ENCODE data around the gene MEIOB. TPM values are rescaled to one million over a fixed set of nuclear protein-coding genes. Genes with fewer than 3 reads are reported as not detected.

Gene MEIOB
- total RNA-seq, 1 experiment from 2014 or later, result 1.4 TPM

GRCh38 chr16:1890708-1891050 lies 18.7 kb upstream of the MEIOB start:
- 0 out of 2 replicates have a peak, but pooled peaks cover 5% of the 10 kb centered on the region for H3K4me1 Mint-ChIP-seq
- ChIA-PET CTCF (interaction anchor here (1.0 to 1.1 kb wide), 3 partner anchors 33 to 113 kb away, joined by 3 to 4 read pairs (median 3); no protein-coding TSS in a partner anchor), POLR2A (no interaction called here)
- no peaks in the 10 kb centered on the region for H3K36me3 Mint-ChIP-seq
- H3K27ac Mint-ChIP-seq, result no peak overlapping the region
- DNase-seq (ENCODE audit: low spot score) (no peak), ATAC-seq (no peak)
- H3K27me3 Mint-ChIP-seq (ENCODE audit: low read depth), result peaks cover 15% of the 10 kb centered on the region
- no peak overlapping the region for H3K4me3 Mint-ChIP-seq
- TF ChIP-seq MYBL2 (CRISPR knock-in tag; IDR thresholded peaks at IDR 0.05) (no peak), JAZF1 (CRISPR knock-in tag; IDR thresholded peaks at IDR 0.05) (no peak), SP1 (CRISPR knock-in tag; conservative IDR thresholded peaks at IDR 0.05) (no peak), TEAD1 (CRISPR knock-in tag; IDR thresholded peaks at IDR 0.05) (no peak), ZNF317 (CRISPR knock-in tag; IDR thresholded peaks at IDR 0.05; ENCODE audit: borderline replicate concordance, low read depth) (no peak), NR1H2 (CRISPR knock-in tag; IDR thresholded peaks at IDR 0.05) (no peak), ZNF232 (CRISPR knock-in tag; IDR thresholded peaks at IDR 0.05) (no peak), ZNF138 (CRISPR knock-in tag; conservative IDR thresholded peaks at IDR 0.05) (no peak), SOX15 (CRISPR knock-in tag; IDR thresholded peaks at IDR 0.05) (no peak), OVOL2 (CRISPR knock-in tag; IDR thresholded peaks at IDR 0.05; ENCODE audit: borderline replicate concordance) (no peak), MAX (CRISPR knock-in tag; IDR thresholded peaks at IDR 0.05) (no peak), GRHL2 (CRISPR knock-in tag; IDR thresholded peaks at IDR 0.05; ENCODE audit: insufficient replicate concordance, severe bottlenecking) (no peak), ZNF281 (CRISPR knock-in tag; IDR thresholded peaks at IDR 0.05) (no peak), CBFB (CRISPR knock-in tag; IDR thresholded peaks at IDR 0.05; ENCODE audit: low read depth) (no peak), NR2C2 (CRISPR knock-in tag; IDR thresholded peaks at IDR 0.05) (no peak), ZNF396 (CRISPR knock-in tag; IDR thresholded peaks at IDR 0.05; ENCODE audit: borderline replicate concordance) (no peak)
- H3K9me3 Mint-ChIP-seq, result no peaks in the 10 kb centered on the region

- POLR2A ChIA-PET, result interaction anchor here (0.6 kb wide), 1 partner anchor 83 kb away, joined by 5 read pairs; no protein-coding TSS in a partner anchor
- no peak overlapping the region for H3K4me3 Mint-ChIP-seq
- 0 out of 2 replicates have a peak, but pooled peaks cover 5% of the 10 kb centered on the region for H3K4me1 Mint-ChIP-seq
- no peaks in the 10 kb centered on the region for H3K9me3 Mint-ChIP-seq
- H3K27me3 Mint-ChIP-seq (ENCODE audit: low read depth), result peaks cover 15% of the 10 kb centered on the region
- no peaks in the 10 kb centered on the region for H3K36me3 Mint-ChIP-seq
- CTCF ChIA-PET, result interaction anchor here (1.0 to 1.1 kb wide), 3 partner anchors 33 to 114 kb away, joined by 3 to 4 read pairs (median 3); no protein-coding TSS in a partner anchor
- no peak for ATAC-seq
- DNase-seq (ENCODE audit: low spot score), result no peak
- no peak for TF ChIP-seq MAX (CRISPR knock-in tag; IDR thresholded peaks at IDR 0.05)
- no peak for TF ChIP-seq RELA (CRISPR knock-in tag; IDR thresholded peaks at IDR 0.05; ENCODE audit: borderline replicate concordance)
- TF ChIP-seq GABPB1 (CRISPR knock-in tag; IDR thresholded peaks at IDR 0.05), result no peak
- H3K27ac Mint-ChIP-seq, result no peak overlapping the region
Measured at GRCh38 chr16:1890024-1890707, 18.2 kb upstream of the MEIOB start.

- no peak for DNase-seq (ENCODE audit: low spot score)
- CTCF ChIA-PET, result no interaction called here
- Mint-ChIP-seq H3K27me3 (ENCODE audit: low read depth) (peaks cover 11% of the 10 kb centered on the region), H3K36me3 (no peaks in the 10 kb centered on the region), H3K4me1 (0 out of 2 replicates have a peak, but pooled peaks cover under 1% of the 10 kb centered on the region), H3K9me3 (no peaks in the 10 kb centered on the region), H3K27ac (no peak overlapping the region), H3K4me3 (no peak overlapping the region)
- ATAC-seq, result no peak
- POLR2A ChIA-PET, result no interaction called here
- TF ChIP-seq USF2 (CRISPR knock-in tag; IDR thresholded peaks at IDR 0.05) (no peak), ZNF396 (CRISPR knock-in tag; IDR thresholded peaks at IDR 0.05; ENCODE audit: borderline replicate concordance) (no peak), HMGA2 (CRISPR knock-in tag; IDR thresholded peaks at IDR 0.05) (no peak), MYBL2 (CRISPR knock-in tag; IDR thresholded peaks at IDR 0.05) (no peak), GABPB1 (CRISPR knock-in tag; IDR thresholded peaks at IDR 0.05) (no peak), AFF4 (CRISPR knock-in tag; IDR thresholded peaks at IDR 0.05; ENCODE audit: borderline replicate concordance) (no peak), TEAD4 (CRISPR knock-in tag; IDR thresholded peaks at IDR 0.05) (no peak), OVOL2 (CRISPR knock-in tag; IDR thresholded peaks at IDR 0.05; ENCODE audit: borderline replicate concordance) (no peak)
Measured at GRCh38 chr16:1887711-1888354, 15.9 kb upstream of the MEIOB start.
